ENCODE results near the gene IQSEC3. TPM values are rescaled to one million over a fixed set of nuclear protein-coding genes. Genes with fewer than 3 reads are reported as not detected.

The IQSEC3 gene
- total RNA-seq, 1 experiment from 2014 or later, result 1.7 TPM

GRCh38 chr12:206746-207440, 140.3 kb downstream of the IQSEC3 start:
- POLR2A ChIA-PET, result no interaction called here
- CTCF ChIA-PET, result no interaction called here
- Mint-ChIP-seq H3K4me3 (no peak overlapping the region), H3K27me3 (ENCODE audit: low read depth) (peaks cover 70% of the 10 kb centered on the region), H3K9me3 (peaks cover 9% of the 10 kb centered on the region), H3K36me3 (no peaks in the 10 kb centered on the region), H3K27ac (no peak overlapping the region), H3K4me1 (peaks cover 16% of the 10 kb centered on the region)
- no peak for ATAC-seq
- TF ChIP-seq FOXP1 (CRISPR knock-in tag; IDR thresholded peaks at IDR 0.05; ENCODE audit: borderline replicate concordance), result no peak
- no peak for DNase-seq (ENCODE audit: low spot score)

GRCh38 chr12:207804-208203, 141.2 kb downstream of the IQSEC3 start:
- Mint-ChIP-seq H3K36me3 (no peaks in the 10 kb centered on the region), H3K4me3 (no peak overlapping the region), H3K4me1 (peaks cover 13% of the 10 kb centered on the region), H3K27ac (no peak overlapping the region), H3K27me3 (ENCODE audit: low read depth) (peaks cover 65% of the 10 kb centered on the region), H3K9me3 (peaks cover 9% of the 10 kb centered on the region)
- no peak for ATAC-seq
- ChIA-PET CTCF (no interaction called here), POLR2A (no interaction called here)
- no peak for DNase-seq (ENCODE audit: low spot score)
- TF ChIP-seq RORB (CRISPR knock-in tag; IDR thresholded peaks at IDR 0.05), result no peak
- TF ChIP-seq ARID4B (CRISPR knock-in tag; IDR thresholded peaks at IDR 0.05; ENCODE audit: borderline replicate concordance), result no peak
- TF ChIP-seq USF1 (CRISPR knock-in tag; IDR thresholded peaks at IDR 0.05), result no peak
- TF ChIP-seq EMX1 (CRISPR knock-in tag; IDR thresholded peaks at IDR 0.05), result no peak
- no peak for TF ChIP-seq RELA (CRISPR knock-in tag; IDR thresholded peaks at IDR 0.05; ENCODE audit: borderline replicate concordance)
- no peak for TF ChIP-seq FOXP1 (CRISPR knock-in tag; IDR thresholded peaks at IDR 0.05; ENCODE audit: borderline replicate concordance)
- no peak for TF ChIP-seq MAX (CRISPR knock-in tag; IDR thresholded peaks at IDR 0.05)
- TF ChIP-seq ATF3 (CRISPR knock-in tag; conservative IDR thresholded peaks at IDR 0.05), result no peak
- no peak for TF ChIP-seq ZNF423 (CRISPR knock-in tag; IDR thresholded peaks at IDR 0.05)
- TF ChIP-seq SP1 (CRISPR knock-in tag; conservative IDR thresholded peaks at IDR 0.05), result no peak
- TF ChIP-seq AR (CRISPR knock-in tag; IDR thresholded peaks at IDR 0.05), result no peak
- TF ChIP-seq IRF1 (CRISPR knock-in tag; IDR thresholded peaks at IDR 0.05), result no peak
- TF ChIP-seq OVOL2 (CRISPR knock-in tag; IDR thresholded peaks at IDR 0.05; ENCODE audit: borderline replicate concordance), result no peak
- no peak for TF ChIP-seq ZNF671 (CRISPR knock-in tag; IDR thresholded peaks at IDR 0.05)
- TF ChIP-seq E2F4 (CRISPR knock-in tag; IDR thresholded peaks at IDR 0.05; ENCODE audit: borderline replicate concordance, low read depth), result no peak
- no peak for TF ChIP-seq GABPB1 (CRISPR knock-in tag; IDR thresholded peaks at IDR 0.05)
- TF ChIP-seq TEAD1 (CRISPR knock-in tag; IDR thresholded peaks at IDR 0.05), result no peak
